Measurements from ENCODE around the gene CHCHD6. TPM values are rescaled to one million over a fixed set of nuclear protein-coding genes. Genes with fewer than 3 reads are reported as not detected.

The CHCHD6 gene
- total RNA-seq, 2 experiments from 2014 or later = 5.4 to 7.4 TPM

Other genes starting within 250 kb of the CHCHD6 start
- gene ZXDC, start 228.3 kb upstream of the CHCHD6 start, total RNA-seq = 10 to 100 TPM; 27.8 to 28.2 TPM
- gene UROC1, start 186.5 kb upstream of the CHCHD6 start, total RNA-seq = not detected
- gene CHST13, start 180.1 kb upstream of the CHCHD6 start, total RNA-seq = not detected
- not detected for gene C3orf22, start 145.3 kb upstream of the CHCHD6 start, total RNA-seq
- gene TXNRD3, start 49.1 kb upstream of the CHCHD6 start, total RNA-seq = 1 to 10 TPM in 1 of 2 experiments, under 1 TPM in 1; 0.94 to 1.3 TPM

All from activated CD4-positive, alpha-beta T cell treated with anti-CD3 and anti-CD28 coated beads, Interleukin-2, amount 10 ng/mL, durations not matched to agents 7 days and 5 days (primary cell).